ENCODE measurements around the gene ARF3.

The ARF3 gene

GRCh38 chr12:48957141-48958048 is at the start of gene ARF3:
Gene ARF3 (minus strand): TSS chr12:48957487. CDS start chr12:48941095, 16,392 bp downstream.
- peak; percentile 67 for DNase-seq

- no peak for DNase-seq
These were observed 43.1 kb upstream of the ARF3 start for GRCh38 chr12:49000346-49000745.

- no peak for DNase-seq
These were observed 42.3 kb upstream of the ARF3 start, which contains the start of gene DDN for GRCh38 chr12:48999371-49000131. Gene DDN (minus strand): TSS chr12:48999375. CDS start chr12:48999287, 88 bp downstream.

GRCh38 chr12:48998497-48999353 is 41.4 kb upstream of the ARF3 start:
- no peak for DNase-seq

GRCh38 chr12:48997719-48998496 is 40.6 kb upstream of the ARF3 start:
- no peak for DNase-seq

GRCh38 chr12:48996794-48997718 is 39.8 kb upstream of the ARF3 start:
- DNase-seq = peak; percentile 41

GRCh38 chr12:48995086-48995879 is 38.0 kb upstream of the ARF3 start:
- DNase-seq = peak; percentile 35

- no peak for DNase-seq
These were observed 37.2 kb upstream of the ARF3 start for GRCh38 chr12:48994224-48995085.

- no peak for DNase-seq
These were observed 36.5 kb upstream of the ARF3 start for GRCh38 chr12:48993787-48994186.

- DNase-seq = no peak
These were observed 34.2 kb upstream of the ARF3 start for GRCh38 chr12:48991247-48992050.

- DNase-seq = no peak
These were observed 33.3 kb upstream of the ARF3 start for GRCh38 chr12:48990552-48990951.

- DNase-seq = no peak
These were observed 30.9 kb upstream of the ARF3 start for GRCh38 chr12:48988030-48988649.

- no peak for DNase-seq
These were observed 29.5 kb upstream of the ARF3 start for GRCh38 chr12:48986720-48987291.

- no peak for DNase-seq
These were observed 28.6 kb upstream of the ARF3 start for GRCh38 chr12:48985901-48986300.

- no peak for DNase-seq
These were observed 28.2 kb upstream of the ARF3 start for GRCh38 chr12:48985475-48985897.

- DNase-seq = no peak
These were observed 25.3 kb upstream of the ARF3 start for GRCh38 chr12:48982397-48983080.

- DNase-seq = no peak
These were observed 24.5 kb upstream of the ARF3 start for GRCh38 chr12:48981757-48982157.

Data from SHP77 treated with DMSO at 0.1 percent for 48 hours (cell line).